Measurements from ENCODE around the gene CHST8. TPM values are rescaled to one million over a fixed set of nuclear protein-coding genes. Genes with fewer than 3 reads are reported as not detected.
"Not testable (repeated sequence)": the region's sequence is repeated elsewhere in the genome, so short reads cannot be mapped to it uniquely, and the experiment has no call there.

Gene CHST8
- total RNA-seq, 1 experiment from 2014 or later = not detected

- Histone ChIP-seq H3K4me3 (no peak overlapping the region), H3K36me3 (no peaks in the 10 kb centered on the region), H3K9me3 (no peaks in the 10 kb centered on the region), H3K27me3 (peaks cover 13% of the 10 kb centered on the region)
- no peak for DNase-seq
Measured at GRCh38 chr19:33689138-33689746, 67.5 kb downstream of the CHST8 start.

- no peak for DNase-seq
- H3K27me3 ChIP-seq = peaks cover 7% of the 10 kb centered on the region
- no peak overlapping the region for H3K4me3 ChIP-seq
- no peaks in the 10 kb centered on the region for H3K36me3 ChIP-seq
- H3K9me3 ChIP-seq = no peaks in the 10 kb centered on the region
Measured at GRCh38 chr19:33689868-33690267, 68.1 kb downstream of the CHST8 start.

GRCh38 chr19:33690378-33691029 is 68.8 kb downstream of the CHST8 start:
- Histone ChIP-seq H3K36me3 (no peaks in the 10 kb centered on the region), H3K9me3 (no peaks in the 10 kb centered on the region), H3K27me3 (peaks cover under 1% of the 10 kb centered on the region; the same call in 1 of the 2 replicates), H3K4me3 (no peak overlapping the region)
- no peak for DNase-seq

GRCh38 chr19:33691030-33691427 is 69.3 kb downstream of the CHST8 start:
- no peaks in the 10 kb centered on the region for H3K36me3 ChIP-seq
- no peaks in the 10 kb centered on the region for H3K9me3 ChIP-seq

GRCh38 chr19:33691736-33692135 is 70.0 kb downstream of the CHST8 start:
- no peak for DNase-seq
- H3K9me3 ChIP-seq = no peaks in the 10 kb centered on the region
- no peak overlapping the region for H3K4me3 ChIP-seq
- no peaks in the 10 kb centered on the region for H3K36me3 ChIP-seq
- H3K27me3 ChIP-seq = no peaks in the 10 kb centered on the region

More at GRCh38 chr19:33691030-33691427, 69.3 kb downstream of the CHST8 start:
- DNase-seq = no peak
- Histone ChIP-seq H3K4me3 (no peak overlapping the region), H3K27me3 (no peaks in the 10 kb centered on the region)

GRCh38 chr19:33693678-33694077 is 71.9 kb downstream of the CHST8 start:
- Histone ChIP-seq H3K27me3 (no peaks in the 10 kb centered on the region), H3K36me3 (no peaks in the 10 kb centered on the region), H3K9me3 (no peaks in the 10 kb centered on the region), H3K4me3 (no peak overlapping the region)
- no peak for DNase-seq

GRCh38 chr19:33695547-33695946 is 73.8 kb downstream of the CHST8 start:
- DNase-seq = not testable (repeated sequence)

GRCh38 chr19:33697766-33698165 is 76.0 kb downstream of the CHST8 start:
- no peaks in the 10 kb centered on the region for H3K9me3 ChIP-seq
- peaks cover 14% of the 10 kb centered on the region for H3K27me3 ChIP-seq
- no peak for DNase-seq
- no peak overlapping the region for H3K4me3 ChIP-seq
- H3K36me3 ChIP-seq = no peaks in the 10 kb centered on the region

More at GRCh38 chr19:33695547-33695946, 73.8 kb downstream of the CHST8 start:
- not testable (repeated sequence) for H3K9me3 ChIP-seq, H3K4me3 ChIP-seq, H3K36me3 ChIP-seq, H3K27me3 ChIP-seq

GRCh38 chr19:33698576-33699435 is 77.1 kb downstream of the CHST8 start:
- H3K27me3 ChIP-seq = peaks cover 18% of the 10 kb centered on the region
- no peak overlapping the region for H3K4me3 ChIP-seq
- no peaks in the 10 kb centered on the region for H3K9me3 ChIP-seq
- DNase-seq = no peak
- H3K36me3 ChIP-seq = no peaks in the 10 kb centered on the region

- no peak for DNase-seq
- H3K27me3 ChIP-seq = peaks cover 18% of the 10 kb centered on the region
- no peaks in the 10 kb centered on the region for H3K36me3 ChIP-seq
- H3K4me3 ChIP-seq = no peak overlapping the region
- H3K9me3 ChIP-seq = no peaks in the 10 kb centered on the region
Measured at GRCh38 chr19:33699754-33700407, 78.1 kb downstream of the CHST8 start.

- no peaks in the 10 kb centered on the region for H3K36me3 ChIP-seq
Measured at GRCh38 chr19:33700408-33701013, 78.8 kb downstream of the CHST8 start.

GRCh38 chr19:33701565-33701964 is 79.8 kb downstream of the CHST8 start:
- Histone ChIP-seq H3K9me3 (no peaks in the 10 kb centered on the region), H3K27me3 (peaks cover 18% of the 10 kb centered on the region), H3K36me3 (no peaks in the 10 kb centered on the region), H3K4me3 (no peak overlapping the region)
- no peak for DNase-seq

More at GRCh38 chr19:33700408-33701013, 78.8 kb downstream of the CHST8 start:
- DNase-seq = no peak
- no peak overlapping the region for H3K4me3 ChIP-seq
- H3K27me3 ChIP-seq = peaks cover 18% of the 10 kb centered on the region
- no peaks in the 10 kb centered on the region for H3K9me3 ChIP-seq

- no peak for DNase-seq
- H3K9me3 ChIP-seq = no peaks in the 10 kb centered on the region
- no peaks in the 10 kb centered on the region for H3K36me3 ChIP-seq
- H3K27me3 ChIP-seq = peaks cover 18% of the 10 kb centered on the region
- H3K4me3 ChIP-seq = no peak overlapping the region
Measured at GRCh38 chr19:33702606-33703437, 81.1 kb downstream of the CHST8 start.

GRCh38 chr19:33703438-33703750 is 81.6 kb downstream of the CHST8 start:
- DNase-seq = no peak
- H3K9me3 ChIP-seq = no peaks in the 10 kb centered on the region
- H3K27me3 ChIP-seq = peaks cover 22% of the 10 kb centered on the region
- no peak overlapping the region for H3K4me3 ChIP-seq
- no peaks in the 10 kb centered on the region for H3K36me3 ChIP-seq

GRCh38 chr19:33703821-33704220 is 82.1 kb downstream of the CHST8 start:
- Histone ChIP-seq H3K36me3 (no peaks in the 10 kb centered on the region), H3K9me3 (no peaks in the 10 kb centered on the region), H3K27me3 (peaks cover 25% of the 10 kb centered on the region), H3K4me3 (no peak overlapping the region)
- DNase-seq = no peak

- DNase-seq = no peak
- no peaks in the 10 kb centered on the region for H3K9me3 ChIP-seq
- no peak overlapping the region for H3K4me3 ChIP-seq
- H3K27me3 ChIP-seq = peaks cover 25% of the 10 kb centered on the region
- no peaks in the 10 kb centered on the region for H3K36me3 ChIP-seq
Measured at GRCh38 chr19:33704271-33704670, 82.5 kb downstream of the CHST8 start.

Measured in MG63 (cell line).